Activated gamma-delta T cell treated with anti-CD3 and anti-CD28 coated beads, Interleukin-2, amount 50 U/mL, for 16 hours (primary cell): ENCODE data around the gene GINS2.

Experiments used
- DNase-seq: peaks from one replicate; pipeline ENCODE4 v3.0.0-alpha.2; 2020; ENCODE audit warnings: low read depth

GINS2 gene

GRCh38 chr16:85654251-85655095, 34.3 kb downstream of the GINS2 start:
- no peak for DNase-seq

GRCh38 chr16:85653290-85653891, 35.4 kb downstream of the GINS2 start:
- no peak for DNase-seq

GRCh38 chr16:85652431-85653221, 36.1 kb downstream of the GINS2 start:
- no peak for DNase-seq

GRCh38 chr16:85651629-85652430, 36.9 kb downstream of the GINS2 start:
- no peak for DNase-seq

GRCh38 chr16:85650844-85651628, 37.7 kb downstream of the GINS2 start:
- no peak for DNase-seq

GRCh38 chr16:85650135-85650843, 38.5 kb downstream of the GINS2 start:
- DNase-seq: no peak

GRCh38 chr16:85649411-85650134, 39.2 kb downstream of the GINS2 start:
- no peak for DNase-seq

GRCh38 chr16:85648805-85649204, 39.9 kb downstream of the GINS2 start:
- DNase-seq: no peak

- no peak for DNase-seq
Measured at GRCh38 chr16:85648070-85648714, 40.6 kb downstream of the GINS2 start.

- no peak for DNase-seq
Measured at GRCh38 chr16:85646976-85647375, 41.8 kb downstream of the GINS2 start.

GRCh38 chr16:85646358-85646907, 42.3 kb downstream of the GINS2 start:
- no peak for DNase-seq

GRCh38 chr16:85645021-85645589, 43.6 kb downstream of the GINS2 start:
- DNase-seq: no peak

GRCh38 chr16:85644093-85644712, 44.6 kb downstream of the GINS2 start:
- DNase-seq: no peak

- DNase-seq: no peak
Measured at GRCh38 chr16:85643631-85644030, 45.1 kb downstream of the GINS2 start.

GRCh38 chr16:85642762-85643358, 45.9 kb downstream of the GINS2 start:
- no peak for DNase-seq

GRCh38 chr16:85641776-85642176, 47.0 kb downstream of the GINS2 start:
- no peak for DNase-seq

GRCh38 chr16:85641305-85641704, 47.4 kb downstream of the GINS2 start:
- no peak for DNase-seq

- DNase-seq: no peak
Measured at GRCh38 chr16:85640585-85640984, 48.2 kb downstream of the GINS2 start.
